HG02852 (cell line): ENCODE data around the gene CASP10.
"Not testable (repeated sequence)": the region's sequence is repeated elsewhere in the genome, so short reads cannot be mapped to it uniquely, and the experiment has no call there.

ENCODE experiments used
- ATAC-seq: cut with Tn5 transposase; IDR thresholded peaks from one replicate; pipeline ENCODE4 v1.9.1; 2021; ENCODE audit warnings: mild to moderate bottlenecking, moderate library complexity; ENCODE audit not compliant: unreplicated experiment

The CASP10 gene

GRCh38 chr2:201154615-201155399, 28.1 kb upstream of the CASP10 start:
- ATAC-seq: no peak

- no peak for ATAC-seq
These were observed 26.9 kb upstream of the CASP10 start for GRCh38 chr2:201156036-201156435.

GRCh38 chr2:201156640-201157039, 26.3 kb upstream of the CASP10 start:
- no peak for ATAC-seq

GRCh38 chr2:201157694-201158093, 25.2 kb upstream of the CASP10 start:
- peak; percentile 24 for ATAC-seq

- peak; percentile 94 for ATAC-seq
These were observed 24.6 kb upstream of the CASP10 start for GRCh38 chr2:201158111-201158929.

GRCh38 chr2:201164166-201164565, 18.8 kb upstream of the CASP10 start:
- ATAC-seq: no peak

- ATAC-seq: no peak
These were observed 15.4 kb upstream of the CASP10 start for GRCh38 chr2:201167546-201167945.

- not testable (repeated sequence) for ATAC-seq
These were observed 14.4 kb upstream of the CASP10 start for GRCh38 chr2:201168496-201168895.

GRCh38 chr2:201171259-201171814, 11.6 kb upstream of the CASP10 start:
- no peak for ATAC-seq

- ATAC-seq: no peak
These were observed 10.7 kb upstream of the CASP10 start for GRCh38 chr2:201172279-201172678.

- ATAC-seq: no peak
These were observed 8.3 kb upstream of the CASP10 start for GRCh38 chr2:201174687-201175086.

- ATAC-seq: no peak
These were observed 6.9 kb upstream of the CASP10 start for GRCh38 chr2:201176081-201176481.

- ATAC-seq: no peak
These were observed 2.9 kb upstream of the CASP10 start for GRCh38 chr2:201180010-201180409.

- ATAC-seq: no peak
These were observed 405 bp downstream of the CASP10 start for GRCh38 chr2:201183365-201183727.

GRCh38 chr2:201183835-201184234, 894 bp downstream of the CASP10 start:
- not testable (repeated sequence) for ATAC-seq

GRCh38 chr2:201184248-201184647, 1.3 kb downstream of the CASP10 start:
- ATAC-seq: not testable (repeated sequence)

- ATAC-seq: no peak
These were observed 2.9 kb downstream of the CASP10 start for GRCh38 chr2:201185863-201186262.

GRCh38 chr2:201186982-201187381, 4.0 kb downstream of the CASP10 start:
- no peak for ATAC-seq

- no peak for ATAC-seq
These were observed 5.5 kb downstream of the CASP10 start for GRCh38 chr2:201188449-201188848.

- peak; percentile 48 for ATAC-seq
These were observed 8.4 kb downstream of the CASP10 start for GRCh38 chr2:201191132-201191875.

GRCh38 chr2:201194097-201194496, 11.2 kb downstream of the CASP10 start:
- ATAC-seq: peak; percentile 96
